ENCODE results near the gene FEN1.

The FEN1 gene

GRCh38 chr11:61765550-61766253 is 27.0 kb upstream of the FEN1 start:
- Mint-ChIP-seq H3K27ac (no peak overlapping the region), H3K27me3 (ENCODE audit: low read depth) (no peaks in the 10 kb centered on the region), H3K9me3 (no peaks in the 10 kb centered on the region), H3K36me3 (ENCODE audit: low read depth) (no peaks in the 10 kb centered on the region), H3K4me1 (ENCODE audit: low read depth) (no peaks in the 10 kb centered on the region), H3K4me3 (no peak overlapping the region)
- no peak for DNase-seq (ENCODE audit: low spot score)

GRCh38 chr11:61766353-61766841 is 26.3 kb upstream of the FEN1 start:
- Mint-ChIP-seq H3K36me3 (ENCODE audit: low read depth) (no peaks in the 10 kb centered on the region), H3K4me1 (ENCODE audit: low read depth) (peaks cover 2% of the 10 kb centered on the region), H3K27ac (no peak overlapping the region), H3K27me3 (ENCODE audit: low read depth) (no peaks in the 10 kb centered on the region), H3K4me3 (no peak overlapping the region), H3K9me3 (no peaks in the 10 kb centered on the region)
- no peak for DNase-seq (ENCODE audit: low spot score)

GRCh38 chr11:61768376-61769076 is 24.2 kb upstream of the FEN1 start:
- H3K4me1 Mint-ChIP-seq (ENCODE audit: low read depth): peaks cover 2% of the 10 kb centered on the region
- DNase-seq (ENCODE audit: low spot score): no peak
- no peaks in the 10 kb centered on the region for H3K27me3 Mint-ChIP-seq (ENCODE audit: low read depth)
- no peak overlapping the region for H3K4me3 Mint-ChIP-seq
- H3K9me3 Mint-ChIP-seq: no peaks in the 10 kb centered on the region
- no peaks in the 10 kb centered on the region for H3K36me3 Mint-ChIP-seq (ENCODE audit: low read depth)
- no peak overlapping the region for H3K27ac Mint-ChIP-seq

- Mint-ChIP-seq H3K4me3 (no peak overlapping the region), H3K27ac (no peak overlapping the region), H3K4me1 (ENCODE audit: low read depth) (peaks cover 2% of the 10 kb centered on the region), H3K36me3 (ENCODE audit: low read depth) (no peaks in the 10 kb centered on the region), H3K9me3 (no peaks in the 10 kb centered on the region), H3K27me3 (ENCODE audit: low read depth) (no peaks in the 10 kb centered on the region)
- DNase-seq (ENCODE audit: low spot score): no peak
Observed at GRCh38 chr11:61769169-61769920, 23.4 kb upstream of the FEN1 start.

GRCh38 chr11:61769946-61770683 is 22.6 kb upstream of the FEN1 start:
- Mint-ChIP-seq H3K4me1 (ENCODE audit: low read depth) (peaks cover 2% of the 10 kb centered on the region), H3K9me3 (no peaks in the 10 kb centered on the region), H3K27me3 (ENCODE audit: low read depth) (no peaks in the 10 kb centered on the region), H3K27ac (no peak overlapping the region), H3K36me3 (ENCODE audit: low read depth) (no peaks in the 10 kb centered on the region), H3K4me3 (no peak overlapping the region)
- DNase-seq (ENCODE audit: low spot score): no peak

GRCh38 chr11:61771195-61771894 is 21.4 kb upstream of the FEN1 start:
- H3K9me3 Mint-ChIP-seq: no peaks in the 10 kb centered on the region
- no peak overlapping the region for H3K4me3 Mint-ChIP-seq
- DNase-seq (ENCODE audit: low spot score): no peak
- H3K36me3 Mint-ChIP-seq (ENCODE audit: low read depth): no peaks in the 10 kb centered on the region
- H3K4me1 Mint-ChIP-seq (ENCODE audit: low read depth): peaks cover 3% of the 10 kb centered on the region
- no peaks in the 10 kb centered on the region for H3K27me3 Mint-ChIP-seq (ENCODE audit: low read depth)
- no peak overlapping the region for H3K27ac Mint-ChIP-seq

GRCh38 chr11:61771985-61772455 is 20.7 kb upstream of the FEN1 start:
- Mint-ChIP-seq H3K4me3 (no peak overlapping the region), H3K9me3 (no peaks in the 10 kb centered on the region), H3K4me1 (ENCODE audit: low read depth) (peaks cover 7% of the 10 kb centered on the region), H3K27me3 (ENCODE audit: low read depth) (no peaks in the 10 kb centered on the region), H3K36me3 (ENCODE audit: low read depth) (no peaks in the 10 kb centered on the region), H3K27ac (peak overlapping the region; percentile 10)
- no peak for DNase-seq (ENCODE audit: low spot score)

GRCh38 chr11:61773356-61773755 is 19.4 kb upstream of the FEN1 start:
- Mint-ChIP-seq H3K27ac (no peak overlapping the region), H3K4me3 (no peak overlapping the region), H3K4me1 (ENCODE audit: low read depth) (peaks cover 7% of the 10 kb centered on the region), H3K9me3 (no peaks in the 10 kb centered on the region), H3K36me3 (ENCODE audit: low read depth) (no peaks in the 10 kb centered on the region), H3K27me3 (ENCODE audit: low read depth) (no peaks in the 10 kb centered on the region)
- DNase-seq (ENCODE audit: low spot score): no peak

GRCh38 chr11:61773809-61774208 is 18.9 kb upstream of the FEN1 start:
- Mint-ChIP-seq H3K27ac (no peak overlapping the region), H3K36me3 (ENCODE audit: low read depth) (no peaks in the 10 kb centered on the region), H3K4me3 (no peak overlapping the region)

GRCh38 chr11:61774411-61774810 is 18.3 kb upstream of the FEN1 start:
- Mint-ChIP-seq H3K4me3 (no peak overlapping the region), H3K36me3 (ENCODE audit: low read depth) (no peaks in the 10 kb centered on the region), H3K27ac (no peak overlapping the region), H3K4me1 (ENCODE audit: low read depth) (peaks cover 7% of the 10 kb centered on the region), H3K27me3 (ENCODE audit: low read depth) (no peaks in the 10 kb centered on the region), H3K9me3 (no peaks in the 10 kb centered on the region)
- DNase-seq (ENCODE audit: low spot score): no peak

More at GRCh38 chr11:61773809-61774208, 18.9 kb upstream of the FEN1 start:
- DNase-seq (ENCODE audit: low spot score): no peak
- H3K27me3 Mint-ChIP-seq (ENCODE audit: low read depth): no peaks in the 10 kb centered on the region
- H3K4me1 Mint-ChIP-seq (ENCODE audit: low read depth): peaks cover 7% of the 10 kb centered on the region
- no peaks in the 10 kb centered on the region for H3K9me3 Mint-ChIP-seq

GRCh38 chr11:61775106-61775505 is 17.6 kb upstream of the FEN1 start:
- peak overlapping the region; percentile 34 for H3K27ac Mint-ChIP-seq
- H3K9me3 Mint-ChIP-seq: no peaks in the 10 kb centered on the region
- no peak overlapping the region for H3K4me3 Mint-ChIP-seq
- no peaks in the 10 kb centered on the region for H3K36me3 Mint-ChIP-seq (ENCODE audit: low read depth)
- peaks cover 7% of the 10 kb centered on the region for H3K4me1 Mint-ChIP-seq (ENCODE audit: low read depth)
- DNase-seq (ENCODE audit: low spot score): no peak
- no peaks in the 10 kb centered on the region for H3K27me3 Mint-ChIP-seq (ENCODE audit: low read depth)

GRCh38 chr11:61775606-61776554 is 16.8 kb upstream of the FEN1 start:
- Mint-ChIP-seq H3K9me3 (no peaks in the 10 kb centered on the region), H3K4me3 (peak overlapping the region; percentile 54), H3K27me3 (ENCODE audit: low read depth) (no peaks in the 10 kb centered on the region), H3K27ac (peak overlapping the region; percentile 34), H3K36me3 (ENCODE audit: low read depth) (no peaks in the 10 kb centered on the region), H3K4me1 (ENCODE audit: low read depth) (peaks cover 7% of the 10 kb centered on the region)
- DNase-seq (ENCODE audit: low spot score): no peak
